Pericardium fibroblast (primary cell): ENCODE measurements around the gene KCNN3. TPM values are rescaled to one million over a fixed set of nuclear protein-coding genes. Genes with fewer than 3 reads are reported as not detected.

ENCODE experiments used
- total RNA-seq: library from RNA; depleted of rRNA; stranded (reverse); fragments of >200 nt; gene quantifications from 2 replicates; pipeline ENCODE4 v1.2.3, GENCODE V29; 2015

The KCNN3 gene
- 0.09 and 0.12 TPM in 2 replicates for total RNA-seq

DNA sequence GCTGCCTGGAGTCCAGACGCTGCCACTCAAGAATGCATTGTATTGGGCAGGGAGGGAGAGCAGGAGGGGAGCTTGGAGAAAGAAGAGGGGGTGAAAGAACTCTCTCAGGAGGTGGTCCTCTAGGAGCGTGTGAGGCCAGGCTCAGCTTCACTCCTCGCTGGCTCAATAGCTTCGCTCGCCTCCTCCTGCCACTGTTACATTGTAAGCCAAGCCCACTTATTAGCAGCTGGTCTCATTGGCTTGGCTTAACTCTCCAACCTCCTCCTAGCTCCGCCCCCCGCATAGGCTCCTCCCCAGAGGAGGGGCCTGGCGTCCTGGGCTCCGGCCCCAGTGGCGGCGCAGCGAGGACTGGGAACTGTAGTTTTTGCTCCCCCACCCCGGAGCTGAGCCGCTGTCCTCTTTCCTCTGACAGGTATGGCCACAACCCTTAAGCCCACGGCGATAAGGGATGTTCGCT lies at the start of gene KCNN3:
Gene KCNN3 (minus strand): TSS at position 167 of the 457 bp plus-strand sequence. CDS start 317 bp downstream, outside the sequence.

Other genes starting within 250 kb of the KCNN3 start
- gene PMVK, start 66.4 kb upstream of the KCNN3 start, total RNA-seq: 6.3 and 12.3 TPM in 2 replicates
- 55.8 and 72.9 TPM in 2 replicates for gene PBXIP1, start 85.8 kb upstream of the KCNN3 start, total RNA-seq
- 11.3 and 18.2 TPM in 2 replicates for gene PYGO2, start 91.5 kb upstream of the KCNN3 start, total RNA-seq
- gene SHC1, start 100.5 kb upstream of the KCNN3 start, total RNA-seq: 188 and 214 TPM in 2 replicates
- 22.6 and 36.2 TPM in 2 replicates for gene CKS1B, start 104.4 kb upstream of the KCNN3 start, total RNA-seq
- 18.4 and 18.5 TPM in 2 replicates for gene FLAD1, start 113.1 kb upstream of the KCNN3 start, total RNA-seq
- not detected in 2 replicates for gene LENEP, start 123.3 kb upstream of the KCNN3 start, total RNA-seq
- 12.3 and 21.6 TPM in 2 replicates for gene ZBTB7B, start 132.5 kb upstream of the KCNN3 start, total RNA-seq
- gene DCST2, start 163.5 kb upstream of the KCNN3 start, total RNA-seq: not detected in 2 replicates
- gene DCST1, start 163.5 kb upstream of the KCNN3 start, total RNA-seq: not detected in 2 replicates
- gene ADAM15, start 181.0 kb upstream of the KCNN3 start, total RNA-seq: 94.3 and 109 TPM in 2 replicates
- 7.9 and 9.1 TPM in 2 replicates for gene EFNA4, start 193.5 kb upstream of the KCNN3 start, total RNA-seq
- 2.3 and 4.9 TPM in 2 replicates for gene EFNA3, start 208.6 kb upstream of the KCNN3 start, total RNA-seq